ENCODE results near the gene TMTC2.

DNA sequence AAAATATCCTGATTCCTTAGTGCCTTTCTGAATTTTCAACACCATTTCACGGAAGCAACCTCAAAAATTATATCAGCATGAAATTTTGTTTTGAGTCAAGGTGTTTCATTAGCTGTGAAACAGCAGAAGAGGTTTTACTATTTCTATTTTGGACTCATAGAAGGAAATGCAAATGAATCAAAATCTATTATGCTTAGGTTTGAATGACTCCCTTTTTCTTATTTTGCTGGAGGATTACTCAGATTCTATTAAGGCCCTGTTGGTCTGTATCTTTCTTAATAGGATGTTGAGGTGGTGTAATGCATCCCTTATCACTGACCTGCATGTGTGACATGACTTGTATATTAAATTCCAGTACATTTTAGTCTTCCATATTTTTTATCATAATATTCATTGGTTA lies 165.8 kb downstream of the TMTC2 start:
- TF ChIP-seq RAD21 (IDR thresholded peaks at IDR 0.05; ENCODE audit: low read depth) (no peak), YY1 (IDR thresholded peaks at IDR 0.05; ENCODE audit: low read depth) (no peak), EGR1 (IDR thresholded peaks at IDR 0.05) (no peak), TAF1 (IDR thresholded peaks at IDR 0.05; ENCODE audit: low read depth) (no peak), MAX (IDR thresholded peaks at IDR 0.05) (no peak), EP300 (IDR thresholded peaks at IDR 0.05; ENCODE audit: borderline replicate concordance) (no peak), CEBPB (IDR thresholded peaks at IDR 0.05) (no peak), CREB1 (IDR thresholded peaks at IDR 0.05; ENCODE audit: low read depth) (no peak), FOXM1 (IDR thresholded peaks at IDR 0.05; ENCODE audit: borderline replicate concordance, low read depth) (no peak), TCF12 (IDR thresholded peaks at IDR 0.05; ENCODE audit: low read depth) (no peak)
- TF ChIP-seq, protein P1, sequence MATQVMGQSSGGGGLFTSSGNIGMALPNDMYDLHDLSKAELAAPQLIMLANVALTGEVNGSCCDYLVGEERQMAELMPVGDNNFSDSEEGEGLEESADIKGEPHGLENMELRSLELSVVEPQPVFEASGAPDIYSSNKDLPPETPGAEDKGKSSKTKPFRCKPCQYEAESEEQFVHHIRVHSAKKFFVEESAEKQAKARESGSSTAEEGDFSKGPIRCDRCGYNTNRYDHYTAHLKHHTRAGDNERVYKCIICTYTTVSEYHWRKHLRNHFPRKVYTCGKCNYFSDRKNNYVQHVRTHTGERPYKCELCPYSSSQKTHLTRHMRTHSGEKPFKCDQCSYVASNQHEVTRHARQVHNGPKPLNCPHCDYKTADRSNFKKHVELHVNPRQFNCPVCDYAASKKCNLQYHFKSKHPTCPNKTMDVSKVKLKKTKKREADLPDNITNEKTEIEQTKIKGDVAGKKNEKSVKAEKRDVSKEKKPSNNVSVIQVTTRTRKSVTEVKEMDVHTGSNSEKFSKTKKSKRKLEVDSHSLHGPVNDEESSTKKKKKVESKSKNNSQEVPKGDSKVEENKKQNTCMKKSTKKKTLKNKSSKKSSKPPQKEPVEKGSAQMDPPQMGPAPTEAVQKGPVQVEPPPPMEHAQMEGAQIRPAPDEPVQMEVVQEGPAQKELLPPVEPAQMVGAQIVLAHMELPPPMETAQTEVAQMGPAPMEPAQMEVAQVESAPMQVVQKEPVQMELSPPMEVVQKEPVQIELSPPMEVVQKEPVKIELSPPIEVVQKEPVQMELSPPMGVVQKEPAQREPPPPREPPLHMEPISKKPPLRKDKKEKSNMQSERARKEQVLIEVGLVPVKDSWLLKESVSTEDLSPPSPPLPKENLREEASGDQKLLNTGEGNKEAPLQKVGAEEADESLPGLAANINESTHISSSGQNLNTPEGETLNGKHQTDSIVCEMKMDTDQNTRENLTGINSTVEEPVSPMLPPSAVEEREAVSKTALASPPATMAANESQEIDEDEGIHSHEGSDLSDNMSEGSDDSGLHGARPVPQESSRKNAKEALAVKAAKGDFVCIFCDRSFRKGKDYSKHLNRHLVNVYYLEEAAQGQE (IDR thresholded peaks at IDR 0.05; ENCODE audit: low read depth): no peak
- TF ChIP-seq, protein P2, sequence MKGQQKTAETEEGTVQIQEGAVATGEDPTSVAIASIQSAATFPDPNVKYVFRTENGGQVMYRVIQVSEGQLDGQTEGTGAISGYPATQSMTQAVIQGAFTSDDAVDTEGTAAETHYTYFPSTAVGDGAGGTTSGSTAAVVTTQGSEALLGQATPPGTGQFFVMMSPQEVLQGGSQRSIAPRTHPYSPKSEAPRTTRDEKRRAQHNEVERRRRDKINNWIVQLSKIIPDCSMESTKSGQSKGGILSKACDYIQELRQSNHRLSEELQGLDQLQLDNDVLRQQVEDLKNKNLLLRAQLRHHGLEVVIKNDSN (IDR thresholded peaks at IDR 0.05): no peak
